HG02840 (cell line): ENCODE measurements around the gene CHCHD6.

Source experiments
- ATAC-seq: cut with Tn5 transposase; IDR thresholded peaks from one replicate; pipeline ENCODE4 v1.9.1; 2021; ENCODE audit warnings: mild to moderate bottlenecking, moderate library complexity, moderate number of reproducible peaks; ENCODE audit not compliant: unreplicated experiment, low FRiP score

CHCHD6 gene

GRCh38 chr3:126889276-126890201 lies 185.5 kb downstream of the CHCHD6 start:
- ATAC-seq: no peak

DNA sequence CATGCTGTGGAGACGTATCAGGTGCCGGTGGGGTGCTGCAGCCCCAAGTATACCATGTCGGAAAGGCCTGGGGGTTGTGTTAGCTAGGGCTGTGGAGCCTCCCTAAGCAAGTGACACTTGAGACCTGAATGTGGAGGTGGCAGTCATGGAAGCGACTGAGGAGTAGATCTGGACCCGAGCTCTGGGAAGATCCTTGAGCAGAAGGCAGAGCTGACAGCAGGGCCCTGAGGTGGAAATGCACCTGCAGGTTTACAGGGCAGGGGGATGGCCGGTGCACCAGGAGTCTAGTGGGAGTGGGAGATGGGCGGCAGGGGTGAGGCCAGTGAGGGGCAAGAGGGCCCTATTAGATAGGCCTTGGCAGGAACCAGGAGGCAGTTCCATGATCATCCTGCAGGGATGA lies 187.1 kb downstream of the CHCHD6 start:
- no peak for ATAC-seq

- no peak for ATAC-seq
These were observed 187.8 kb downstream of the CHCHD6 start for GRCh38 chr3:126891791-126892190.

DNA sequence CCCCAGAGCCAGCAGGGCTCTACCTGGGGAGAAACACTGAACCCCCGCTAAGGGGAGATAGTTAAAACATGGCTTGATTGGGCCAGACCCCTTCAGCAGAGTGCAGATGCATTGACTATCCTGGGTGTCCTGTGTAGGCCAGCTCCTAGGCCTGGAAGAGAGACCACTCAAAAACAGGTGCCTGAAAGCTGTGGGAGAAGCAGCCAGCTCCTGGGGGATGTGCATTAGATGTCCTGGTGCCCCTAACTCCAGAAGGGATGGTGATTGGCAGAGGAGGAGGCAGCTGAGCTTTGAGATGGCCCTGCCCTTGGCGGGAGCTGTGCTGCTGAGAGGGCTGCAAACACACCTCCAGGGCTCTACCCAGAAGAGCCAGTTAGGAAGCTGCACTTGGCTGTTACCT lies 189.6 kb downstream of the CHCHD6 start:
- ATAC-seq: no peak

DNA sequence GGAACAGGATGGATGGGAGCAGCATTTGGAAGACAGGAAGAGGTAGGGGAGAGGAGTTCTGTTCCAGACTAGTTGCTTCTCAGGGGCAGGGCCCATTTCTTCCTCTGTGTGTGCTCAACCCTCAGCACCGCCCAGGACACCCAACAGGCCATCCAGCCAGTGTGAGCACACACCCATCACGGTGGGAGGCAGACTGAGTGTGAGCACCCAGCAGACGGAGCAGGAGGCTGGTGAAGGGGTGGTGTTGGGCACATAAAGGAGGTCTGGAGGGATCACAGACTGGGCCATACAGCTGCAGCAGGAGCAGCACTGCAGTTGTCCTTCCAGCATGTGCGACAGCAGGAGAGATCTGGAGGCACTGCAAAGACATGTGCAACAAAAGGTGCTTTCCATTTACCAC lies 190.4 kb downstream of the CHCHD6 start:
- ATAC-seq: no peak

DNA sequence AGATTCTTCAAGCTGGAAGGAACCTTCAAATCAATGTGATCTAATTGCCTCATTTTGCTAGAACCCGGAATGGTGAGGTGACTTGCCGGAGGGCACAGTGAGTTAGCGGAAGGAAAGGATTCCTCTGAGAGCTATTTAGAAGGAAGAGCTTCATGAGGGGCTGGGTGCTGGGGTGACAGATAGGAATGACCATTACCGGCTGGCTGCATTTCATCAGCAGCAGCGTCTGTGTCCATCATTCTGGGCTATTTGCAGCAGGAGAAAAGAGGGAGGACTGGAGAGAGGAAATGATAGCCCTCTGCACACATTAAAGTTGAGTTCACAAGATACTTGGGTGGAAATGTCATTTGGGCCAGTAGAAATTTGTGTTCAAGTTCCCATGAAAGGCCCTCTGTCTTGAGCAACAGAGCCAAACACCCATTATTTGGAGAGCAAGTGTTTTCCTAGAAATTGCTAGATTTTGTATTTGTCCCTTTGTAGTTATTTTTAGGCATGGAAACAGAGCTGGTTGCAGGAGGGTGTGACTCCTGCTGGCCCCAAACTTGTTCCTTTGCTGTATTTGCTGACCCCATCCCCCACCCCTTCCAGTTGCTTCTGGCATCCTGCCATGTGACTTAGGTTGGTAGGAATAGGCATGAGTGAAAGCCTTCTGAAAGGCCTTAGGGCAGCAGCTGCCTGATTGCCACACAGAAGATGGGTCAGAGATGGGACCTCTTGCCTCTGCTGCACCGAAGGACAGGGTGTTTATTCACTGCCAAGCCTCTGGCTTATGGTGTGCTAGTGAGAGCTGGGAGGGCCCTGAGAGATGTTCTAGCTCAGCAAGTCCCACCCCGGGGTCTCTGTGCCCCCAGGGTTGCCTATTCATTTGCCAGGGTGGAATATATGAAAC lies 191.4 kb downstream of the CHCHD6 start:
- ATAC-seq: no peak

DNA sequence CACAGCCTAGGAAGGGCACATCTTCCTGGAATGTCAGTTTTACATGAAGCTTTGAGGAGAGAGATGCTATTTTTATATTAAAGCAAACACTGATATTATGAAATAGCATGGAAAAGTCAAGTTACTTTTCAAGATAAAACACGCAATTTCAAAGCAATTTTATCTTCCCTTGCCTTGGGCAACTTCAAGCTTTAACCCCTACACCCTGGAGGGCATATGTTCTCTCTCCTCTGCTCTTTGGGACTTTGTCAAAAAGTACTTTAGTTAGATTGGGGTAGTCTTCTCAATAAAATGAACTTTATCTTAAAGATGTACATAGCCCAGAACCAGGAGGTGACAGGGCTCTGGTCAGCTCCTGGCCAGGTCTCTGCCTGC lies 192.0 kb downstream of the CHCHD6 start:
- no peak for ATAC-seq

DNA sequence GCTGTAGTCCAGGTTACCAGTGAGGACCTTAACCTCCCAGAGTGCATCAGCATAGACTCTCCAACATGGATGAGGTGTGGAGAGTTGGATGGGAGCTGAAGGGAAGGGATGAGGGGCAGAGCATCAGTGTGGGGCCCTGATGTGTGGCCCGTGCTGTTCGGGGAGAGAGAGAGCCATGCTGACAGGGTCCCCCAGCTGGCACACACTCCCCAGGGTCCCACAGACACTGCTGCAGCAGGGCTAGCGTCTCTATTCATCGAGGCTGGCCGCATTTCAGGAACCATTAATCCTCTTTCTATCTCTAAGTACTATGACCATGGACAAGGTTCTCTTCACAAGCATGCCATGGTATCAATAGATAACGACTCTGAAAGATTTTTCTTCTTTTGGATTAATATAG lies 192.9 kb downstream of the CHCHD6 start:
- ATAC-seq: no peak

- no peak for ATAC-seq
These were observed 193.9 kb downstream of the CHCHD6 start for GRCh38 chr3:126897943-126898342.

DNA sequence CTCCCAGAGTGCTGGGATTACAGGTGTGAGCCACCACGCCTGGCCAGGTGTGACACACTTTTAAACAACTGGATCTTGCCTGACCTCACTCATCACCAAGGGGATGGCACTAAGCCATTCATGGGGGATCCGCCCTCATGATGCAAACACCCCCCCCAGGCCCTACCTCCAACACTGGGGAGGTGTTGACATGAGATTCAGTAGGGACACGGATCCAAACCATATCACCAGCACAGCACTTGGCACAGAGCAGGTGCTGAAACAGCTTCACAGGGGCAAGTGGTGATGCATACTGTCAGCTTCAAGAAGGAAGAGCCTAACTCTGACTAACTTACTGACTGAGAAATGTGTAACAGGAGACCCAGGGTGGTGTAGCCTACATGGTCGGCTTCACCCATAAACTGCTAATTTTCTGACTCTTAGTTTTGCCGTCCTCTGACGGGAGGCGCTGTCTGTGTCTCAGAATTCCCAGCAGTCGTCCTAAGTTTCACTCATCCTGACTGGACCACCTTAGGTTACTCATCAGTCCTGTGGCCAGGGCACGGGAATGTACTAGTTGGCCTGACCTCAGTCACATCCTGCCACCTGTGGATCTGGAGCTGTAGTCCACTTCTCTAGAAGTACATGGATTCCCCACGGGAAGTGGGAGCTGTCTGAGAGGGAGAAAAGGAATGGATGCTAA lies 197.0 kb downstream of the CHCHD6 start:
- no peak for ATAC-seq

DNA sequence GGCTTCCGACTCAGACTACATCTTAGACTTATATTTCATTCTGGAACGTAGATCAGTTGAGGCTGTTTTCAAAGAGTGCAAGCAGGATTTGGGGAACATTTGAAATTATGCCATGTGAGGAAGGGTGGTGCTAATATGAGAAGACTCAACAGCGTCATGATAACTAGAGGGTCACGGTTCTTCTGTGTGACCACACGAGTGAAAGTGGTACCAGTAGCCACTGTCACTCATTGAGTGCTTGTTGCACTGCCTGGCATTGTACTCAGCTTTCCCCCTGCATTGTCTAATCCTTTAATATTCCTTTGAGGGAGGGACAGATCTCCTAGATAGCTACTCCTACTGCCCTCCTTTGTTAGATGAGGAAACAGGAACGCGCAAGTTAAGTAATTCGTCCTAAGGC lies 197.6 kb downstream of the CHCHD6 start:
- ATAC-seq: no peak

DNA sequence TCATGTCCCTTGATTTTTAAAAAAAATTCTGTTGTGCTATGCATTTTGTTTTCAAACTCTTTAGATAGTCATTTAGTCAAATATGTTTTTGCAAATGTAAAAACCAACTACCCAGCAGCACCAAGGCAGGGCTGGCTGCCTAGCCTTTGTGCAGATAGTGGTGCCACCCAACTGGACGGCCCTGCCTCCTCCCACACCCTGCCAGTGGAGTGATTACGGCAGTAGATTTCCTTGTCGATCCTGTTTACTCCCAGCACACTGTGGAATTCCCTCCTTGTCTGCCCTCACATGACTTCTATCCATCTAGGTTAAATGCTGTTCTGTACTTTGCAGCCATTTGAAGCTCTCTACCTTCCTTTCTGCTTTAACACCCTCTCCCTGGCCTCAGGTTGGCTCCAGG lies 199.5 kb downstream of the CHCHD6 start:
- no peak for ATAC-seq

GRCh38 chr3:126907557-126907956 lies 203.5 kb downstream of the CHCHD6 start:
- ATAC-seq: no peak

GRCh38 chr3:126908752-126909275 lies 204.8 kb downstream of the CHCHD6 start:
- no peak for ATAC-seq

- no peak for ATAC-seq
These were observed 206.2 kb downstream of the CHCHD6 start for GRCh38 chr3:126910231-126910630.

- peak; percentile 95 for ATAC-seq
These were observed 207.4 kb downstream of the CHCHD6 start for GRCh38 chr3:126911162-126912026.

DNA sequence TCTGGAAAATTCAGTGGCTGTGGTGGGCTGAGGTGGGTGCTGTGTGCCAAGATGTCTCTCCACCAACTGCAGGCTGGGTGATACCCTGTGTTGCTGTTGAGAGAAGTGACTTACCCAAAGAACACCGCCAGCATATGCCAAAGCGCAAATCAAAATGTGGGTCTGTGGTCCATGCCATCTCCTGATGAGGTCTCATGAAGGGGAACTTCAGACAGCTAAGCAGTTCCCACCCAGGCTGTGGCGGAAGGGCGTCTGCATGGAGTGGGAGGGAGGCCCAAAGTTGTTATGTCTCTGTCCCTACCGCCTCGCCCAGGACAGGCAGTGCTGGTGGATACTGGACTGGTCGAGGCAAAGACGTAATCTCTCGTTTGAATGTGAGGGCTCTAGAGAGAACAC lies 208.0 kb downstream of the CHCHD6 start:
- ATAC-seq: no peak

DNA sequence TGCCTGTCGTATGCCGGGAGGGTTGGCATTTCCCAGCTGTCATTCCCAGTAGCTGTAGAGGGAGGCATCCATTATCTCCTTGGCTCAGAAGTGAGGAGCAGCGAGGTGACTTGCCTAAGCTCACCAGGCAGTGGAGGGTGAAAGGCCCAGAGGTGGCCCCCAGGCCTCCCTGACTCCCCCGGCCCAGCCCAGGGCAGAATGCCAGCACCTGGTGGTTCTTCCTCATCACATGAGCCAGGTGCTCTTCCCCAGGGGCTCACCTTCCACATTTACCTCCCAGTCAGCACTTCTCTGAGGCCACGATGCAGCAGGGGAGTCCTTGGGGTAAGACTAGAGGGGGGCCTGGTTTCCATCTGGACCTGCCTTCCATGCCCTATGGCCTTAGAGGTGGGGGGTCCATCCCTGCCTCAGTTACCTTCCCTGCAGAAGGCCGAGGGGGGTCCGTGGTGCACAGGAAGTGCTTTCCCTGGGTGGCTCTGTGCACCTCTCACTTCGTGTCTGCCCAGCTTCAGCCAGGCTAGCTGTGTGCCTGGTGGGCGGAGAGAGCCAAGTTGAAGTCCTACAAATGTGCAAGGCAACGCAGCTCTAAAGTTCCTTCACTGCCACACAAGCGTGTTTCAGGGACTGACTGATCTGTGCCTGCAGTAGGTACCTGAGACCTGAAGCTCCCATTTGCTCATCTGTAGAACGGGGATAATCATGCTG lies 208.6 kb downstream of the CHCHD6 start:
- no peak for ATAC-seq

GRCh38 chr3:126913524-126913923 lies 209.5 kb downstream of the CHCHD6 start:
- no peak for ATAC-seq
